ENCODE data around the gene RPS19.

The RPS19 gene

GRCh38 chr19:41816761-41817160, 43.3 kb upstream of the RPS19 start:
- TF ChIP-seq, protein P1, sequence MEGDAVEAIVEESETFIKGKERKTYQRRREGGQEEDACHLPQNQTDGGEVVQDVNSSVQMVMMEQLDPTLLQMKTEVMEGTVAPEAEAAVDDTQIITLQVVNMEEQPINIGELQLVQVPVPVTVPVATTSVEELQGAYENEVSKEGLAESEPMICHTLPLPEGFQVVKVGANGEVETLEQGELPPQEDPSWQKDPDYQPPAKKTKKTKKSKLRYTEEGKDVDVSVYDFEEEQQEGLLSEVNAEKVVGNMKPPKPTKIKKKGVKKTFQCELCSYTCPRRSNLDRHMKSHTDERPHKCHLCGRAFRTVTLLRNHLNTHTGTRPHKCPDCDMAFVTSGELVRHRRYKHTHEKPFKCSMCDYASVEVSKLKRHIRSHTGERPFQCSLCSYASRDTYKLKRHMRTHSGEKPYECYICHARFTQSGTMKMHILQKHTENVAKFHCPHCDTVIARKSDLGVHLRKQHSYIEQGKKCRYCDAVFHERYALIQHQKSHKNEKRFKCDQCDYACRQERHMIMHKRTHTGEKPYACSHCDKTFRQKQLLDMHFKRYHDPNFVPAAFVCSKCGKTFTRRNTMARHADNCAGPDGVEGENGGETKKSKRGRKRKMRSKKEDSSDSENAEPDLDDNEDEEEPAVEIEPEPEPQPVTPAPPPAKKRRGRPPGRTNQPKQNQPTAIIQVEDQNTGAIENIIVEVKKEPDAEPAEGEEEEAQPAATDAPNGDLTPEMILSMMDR (IDR thresholded peaks at IDR 0.05; ENCODE audit: low read depth, low read length), result no peak
- H3K4me3 ChIP-seq (ENCODE audit: low read depth, low read length), result no peak overlapping the region
- DNase-seq (ENCODE audit: low read depth, low spot score), result no peak
- in situ Hi-C loops (cut with HindIII; ENCODE audit: low sequenced_read_pairs), result no loop called here

DNA sequence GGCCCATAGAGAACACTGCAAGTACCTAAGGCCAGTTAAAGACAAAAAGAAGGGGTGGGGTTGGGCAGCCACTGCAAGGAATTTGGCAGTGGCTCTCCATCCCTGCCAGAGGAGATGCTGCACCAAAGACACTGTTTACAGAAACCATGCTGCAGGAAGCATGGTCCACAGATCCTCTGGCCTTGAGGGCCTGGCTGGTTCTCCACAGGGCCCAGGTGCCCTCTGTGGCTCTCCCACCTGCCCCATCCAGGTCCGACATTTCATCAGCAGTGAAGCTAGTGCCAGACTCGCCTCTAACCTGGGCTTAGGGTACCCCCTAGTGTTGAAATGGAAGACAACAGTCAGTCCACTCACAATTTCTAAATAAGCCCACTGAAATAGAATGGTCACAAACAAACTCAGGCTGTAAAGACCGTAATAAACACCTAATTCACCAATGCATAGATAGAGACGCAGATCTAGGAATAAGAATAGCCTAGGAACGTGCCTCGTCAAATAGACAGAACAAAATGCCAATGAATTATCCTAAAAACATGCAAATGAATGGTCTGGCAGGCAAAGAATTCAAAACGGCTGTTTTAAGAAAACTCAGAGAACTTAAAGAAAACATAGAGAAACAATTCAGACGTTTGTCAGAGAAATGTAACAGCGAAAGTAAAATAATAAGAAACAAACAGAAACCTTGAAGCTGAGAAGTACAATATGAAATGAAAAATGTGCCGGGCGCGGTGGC, 38.9 kb upstream of the RPS19 start:
- DNase-seq (ENCODE audit: low read depth, low spot score), result no peak
- in situ Hi-C loops (cut with HindIII; ENCODE audit: low sequenced_read_pairs), result no loop called here
- no peak overlapping the region for H3K4me3 ChIP-seq (ENCODE audit: low read depth, low read length)
- TF ChIP-seq, protein P1 (IDR thresholded peaks at IDR 0.05; ENCODE audit: low read depth, low read length), result peak; percentile 46

DNA sequence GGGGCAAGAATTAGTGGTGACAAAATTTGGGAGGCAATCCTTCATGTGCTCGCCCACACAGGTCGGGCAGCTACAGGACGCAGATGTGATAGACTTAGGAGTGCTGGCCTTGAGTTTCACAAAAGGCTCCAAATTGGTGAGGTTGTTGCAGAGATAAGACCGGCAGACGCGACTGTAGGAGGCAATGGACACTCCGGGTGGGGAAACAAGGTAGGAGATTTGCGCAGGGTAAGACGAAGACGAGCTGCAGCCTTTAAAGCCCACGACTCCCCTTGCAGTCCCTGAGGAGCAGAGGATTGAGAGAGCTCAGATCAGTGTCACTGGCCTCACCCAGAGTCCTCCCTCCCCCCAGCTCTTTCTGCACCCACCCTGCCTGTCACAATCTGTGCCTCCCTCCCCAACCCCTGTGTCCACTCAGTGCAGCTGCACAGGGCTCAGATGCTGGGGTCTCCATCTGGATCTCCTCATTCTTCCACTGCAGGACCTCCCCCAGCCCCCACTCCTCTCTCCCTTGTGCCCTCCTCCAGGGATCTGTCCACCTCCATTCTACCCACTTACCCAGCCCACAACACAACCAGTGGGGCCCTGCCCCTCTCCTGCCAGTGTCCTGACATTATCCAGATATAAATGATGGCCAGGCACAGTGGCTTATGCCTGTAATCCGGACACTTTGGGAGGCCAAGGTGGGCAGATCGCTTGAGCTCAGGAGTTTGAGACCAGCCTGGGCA, 21.9 kb upstream of the RPS19 start:
- in situ Hi-C loops (cut with HindIII; ENCODE audit: low sequenced_read_pairs), result no loop called here
- no peak for DNase-seq (ENCODE audit: low read depth, low spot score)
- H3K4me3 ChIP-seq (ENCODE audit: low read depth, low read length), result no peak overlapping the region
- TF ChIP-seq, protein P1 (IDR thresholded peaks at IDR 0.05; ENCODE audit: low read depth, low read length), result no peak

DNA sequence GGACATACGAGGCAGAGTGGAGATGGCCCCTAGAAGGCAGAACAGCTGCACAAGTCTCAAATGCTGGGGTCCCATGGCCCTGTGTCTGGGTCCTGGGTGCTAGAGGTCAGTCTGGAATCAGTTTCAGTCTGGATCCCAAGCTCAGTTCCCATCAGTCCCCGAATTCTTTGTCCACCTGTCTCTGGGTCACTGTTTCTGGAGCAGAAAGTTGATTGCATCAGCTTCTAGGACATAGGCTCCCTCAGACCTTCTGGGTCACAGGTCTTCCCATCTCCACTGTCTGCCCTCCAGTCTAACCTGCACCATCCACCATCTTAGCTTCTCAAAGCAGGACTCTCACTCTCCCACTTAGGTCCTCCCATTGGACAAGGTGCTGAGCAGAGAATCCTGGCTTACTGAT, 20.8 kb upstream of the RPS19 start:
- in situ Hi-C loops (cut with HindIII; ENCODE audit: low sequenced_read_pairs), result no loop called here
- TF ChIP-seq, protein P1 (IDR thresholded peaks at IDR 0.05; ENCODE audit: low read depth, low read length), result no peak
- no peak for DNase-seq (ENCODE audit: low read depth, low spot score)
- H3K4me3 ChIP-seq (ENCODE audit: low read depth, low read length), result no peak overlapping the region

GRCh38 chr19:41843371-41843770, 16.7 kb upstream of the RPS19 start:
- DNase-seq (ENCODE audit: low read depth, low spot score), result no peak
- no peak overlapping the region for H3K4me3 ChIP-seq (ENCODE audit: low read depth, low read length)
- in situ Hi-C loops (cut with HindIII; ENCODE audit: low sequenced_read_pairs), result no loop called here
- TF ChIP-seq, protein P1 (IDR thresholded peaks at IDR 0.05; ENCODE audit: low read depth, low read length), result no peak

DNA sequence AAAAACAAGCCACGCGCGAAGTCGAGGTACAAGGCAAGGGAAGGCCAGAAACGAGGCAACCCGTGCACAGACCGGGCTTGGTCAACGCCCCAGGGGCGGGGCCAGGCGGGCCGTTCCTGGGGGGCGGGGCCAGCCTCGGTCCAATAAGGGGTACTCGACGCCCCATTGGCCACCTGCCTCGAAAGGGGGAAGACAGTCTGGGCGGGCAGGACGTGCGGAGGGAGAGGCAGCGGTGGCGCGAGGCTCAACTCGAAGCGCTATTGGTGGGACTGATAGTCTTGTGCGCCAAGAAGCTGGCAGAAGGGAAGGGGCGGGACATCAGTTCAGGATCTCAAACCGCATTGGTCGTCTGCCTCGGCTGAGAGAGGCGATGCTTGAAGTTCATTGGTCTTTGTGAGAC, 15.5 kb upstream of the RPS19 start, which contains the start of gene LYPD4:
Gene LYPD4, minus strand, starts transcription at position 83 of the 400 bp plus-strand sequence. CDS start 5,398 bp downstream, outside the sequence.
- TF ChIP-seq, protein P1 (IDR thresholded peaks at IDR 0.05; ENCODE audit: low read depth, low read length), result no peak
- H3K4me3 ChIP-seq (ENCODE audit: low read depth, low read length), result no peak within 1 kb of the TSS
- in situ Hi-C loops (cut with HindIII; ENCODE audit: low sequenced_read_pairs), result no loop called here
- no peak for DNase-seq (ENCODE audit: low read depth, low spot score)
